K562 (cell line): ENCODE data around the gene OXSR1. TPM values are rescaled to one million over a fixed set of nuclear protein-coding genes. Genes with fewer than 3 reads are reported as not detected.

Experiments used
- CBFA2T3 ChIP-seq: fragments of 450-650 bp; IDR thresholded peaks from 2 replicates; pipeline ENCODE4 v1.6.1; 2017
- CHCHD3 ChIP-seq: fragments of 250-450 bp; sonication (Bioruptor Pico); IDR thresholded peaks from 2 replicates; pipeline ENCODE4 v2.1.2; 2022; ENCODE audit warnings: mild to moderate bottlenecking
- CREM ChIP-seq: IDR thresholded peaks from 2 replicates; pipeline ENCODE4 v1.6.1; 2014; ENCODE audit warnings: antibody characterized with exemption, low read depth
- DIDO1 ChIP-seq: fragments of 450-650 bp; IDR thresholded peaks from 2 replicates; pipeline ENCODE4 v1.6.1; 2016; ENCODE audit warnings: low read depth, missing biosample characterization, missing genetic modification characterization
- ESRRB ChIP-seq: fragments of 250-450 bp; sonication (Bioruptor Pico); IDR thresholded peaks from 2 replicates; pipeline ENCODE4 v1.5.0; 2020; ENCODE audit warnings: mild to moderate bottlenecking, moderate library complexity, borderline replicate concordance
- KDM2B ChIP-seq: fragments of 250-450 bp; sonication (Bioruptor Pico); IDR thresholded peaks from 2 replicates; pipeline ENCODE4 v1.8.0; 2021; ENCODE audit warnings: mild to moderate bottlenecking, moderate library complexity
- MAX ChIP-seq: sonication (generic); formaldehyde crosslinking; IDR thresholded peaks from 2 replicates; pipeline ENCODE4 v1.9.0; 2022; ENCODE audit warnings: mild to moderate bottlenecking, missing genetic modification reagents
- MTA1 ChIP-seq: fragments of 450-650 bp; IDR thresholded peaks from 2 replicates; pipeline ENCODE4 v1.6.1; 2017; ENCODE audit warnings: borderline replicate concordance
- RBFOX2 ChIP-seq: fragments of 200-400 bp; formaldehyde crosslinking; IDR thresholded peaks from 2 replicates; pipeline ENCODE4 v1.6.1; 2017; ENCODE audit warnings: low read depth, mild to moderate bottlenecking, low read length, moderate library complexity
- RUNX1 ChIP-seq: sonication (generic); IDR thresholded peaks from 2 replicates; pipeline ENCODE4 v1.6.1; 2016; ENCODE audit warnings: antibody characterized with exemption, low read depth
- SFPQ ChIP-seq: fragments of 200-400 bp; formaldehyde crosslinking; IDR thresholded peaks from 2 replicates; pipeline ENCODE4 v1.6.1; 2017; ENCODE audit warnings: mild to moderate bottlenecking, low read depth, low read length, moderate library complexity
- SNRNP70 ChIP-seq: fragments of 200-400 bp; formaldehyde crosslinking; optimal IDR thresholded peaks from 2 replicates; pipeline ENCODE3; 2017; ENCODE audit warnings: low read depth, low read length
- TFE3 ChIP-seq: fragments of 450-650 bp; formaldehyde crosslinking; IDR thresholded peaks from 2 replicates; pipeline ENCODE4 v1.4.0; 2020; ENCODE audit warnings: mild to moderate bottlenecking, mixed read lengths
- TRIM24 ChIP-seq, 2 experiments: fragments of 450-650 bp; IDR thresholded peaks; 2 replicates each; pipeline ENCODE4 v1.6.1; 2016
- YY1 ChIP-seq, 3 experiments: IDR thresholded peaks; 2 replicates each; pipeline ENCODE4 v1.6.1; 2011; ENCODE audit warnings: low read length in 2 of 3, mild to moderate bottlenecking in 2 of 3, moderate library complexity in 2 of 3, borderline replicate concordance in 1 of 3, control low read depth in 1 of 3, low read depth in 1 of 3; ENCODE audit not compliant: insufficient read depth in 3 of 3, insufficient replicate concordance in 2 of 3, control insufficient read depth in 1 of 3, insufficient read length in 1 of 3; ENCODE audit errors: extremely low read depth in 1 of 3
- ZBTB12 ChIP-seq: fragments of 250-450 bp; sonication (Bioruptor Pico); IDR thresholded peaks from 2 replicates; pipeline ENCODE4 v1.4.0; 2020
- ZNF384 ChIP-seq: IDR thresholded peaks from 2 replicates; pipeline ENCODE4 v1.6.1; 2012; ENCODE audit warnings: low read depth, low read length, improper control_type of control experiment
- ZNF592 ChIP-seq: fragments of 450-650 bp; IDR thresholded peaks from 2 replicates; pipeline ENCODE4 v1.6.1; 2017; ENCODE audit warnings: antibody characterized with exemption, mild to moderate bottlenecking
- ZZZ3 ChIP-seq: fragments of 450-650 bp; IDR thresholded peaks from 2 replicates; pipeline ENCODE4 v1.6.1; 2016; ENCODE audit warnings: antibody characterized with exemption, mild to moderate bottlenecking, moderate library complexity
- polyA plus RNA-seq, 8 experiments: library from polyadenylated mRNA; depleted of rRNA in 4 of 8; stranded (reverse) in 5 of 8; unstranded in 3 of 8; fragments of >200 nt; fragmentation: Nextera tagmentation in 2 of 8; fragmentation: Illumina TruSeq in 1 of 8; extraction: Ambion mirVana in 2 of 8; extraction: Trizol in 1 of 8; gene quantifications; 2 replicates each; pipeline versions ENCODE4 v1.2.1 to v1.2.3, GENCODE V29; 2011 to 2014; ENCODE audit warnings: inconsistent platforms in 1 of 8, missing spikeins in 1 of 8
- total RNA-seq, 7 experiments: library from RNA; depleted of rRNA in 6 of 7; stranded (reverse); fragments of >200 nt in 6 of 7; fragmentation: Illumina TruSeq in 2 of 7; extraction: Trizol in 2 of 7; gene quantifications; 2 replicates each; pipeline versions ENCODE4 v1.2.1 to v1.2.3, GENCODE V29; 2011 to 2021; ENCODE audit warnings: low replicate concordance in 1 of 7

OXSR1 gene
- total and polyA plus RNA-seq, 9 of the 15 experiments (the other 6 are each of a cell fraction or from before 2014, with no cell fraction given): 15.7 to 87.6 (median 48.7) TPM

- no peak; the same call in 1 of the 2 replicates for TF ChIP-seq TFE3 (CRISPR knock-in tag)
- TF ChIP-seq CHCHD3 (CRISPR knock-in tag): no peak
- no peak for TF ChIP-seq SFPQ
- no peak for TF ChIP-seq ZNF384
- no peak for TF ChIP-seq RUNX1
- no peak for TF ChIP-seq SNRNP70
- TF ChIP-seq ZNF592: no peak
- peak; percentile 92 for TF ChIP-seq MAX
- no peak for TF ChIP-seq ZZZ3
- TF ChIP-seq DIDO1: no peak
- TF ChIP-seq TRIM24 (IDR thresholded peaks at IDR 0.05): no peak
- TF ChIP-seq ZBTB12 (CRISPR knock-in tag): no peak
- peak; percentile 43; the same call in 1 of the 2 replicates for TF ChIP-seq RBFOX2
- TF ChIP-seq KDM2B (CRISPR knock-in tag): no peak
- TF ChIP-seq ESRRB: no peak
- peak; percentile 56; the same call in 1 of the 2 replicates for TF ChIP-seq CREM
- TF ChIP-seq CBFA2T3: no peak
- TF ChIP-seq YY1 (IDR thresholded peaks at IDR 0.05; ENCODE audit: borderline replicate concordance in 1 of 3, control insufficient read depth in 1 of 3, extremely low read depth in 1 of 3, insufficient read depth in 3 of 3, insufficient read length in 1 of 3, insufficient replicate concordance in 2 of 3, low read depth in 1 of 3, low read length in 2 of 3): peak in 1 of 3 experiments; percentile 28
- TF ChIP-seq MTA1: no peak
These were observed 47.5 kb upstream of the OXSR1 start (continued) for GRCh38 chr3:38117748-38118420.
